ENCODE data around the gene KRT33A.
"Not testable (repeated sequence)": the region's sequence is repeated elsewhere in the genome, so short reads cannot be mapped to it uniquely, and the experiment has no call there.

Gene KRT33A

DNA sequence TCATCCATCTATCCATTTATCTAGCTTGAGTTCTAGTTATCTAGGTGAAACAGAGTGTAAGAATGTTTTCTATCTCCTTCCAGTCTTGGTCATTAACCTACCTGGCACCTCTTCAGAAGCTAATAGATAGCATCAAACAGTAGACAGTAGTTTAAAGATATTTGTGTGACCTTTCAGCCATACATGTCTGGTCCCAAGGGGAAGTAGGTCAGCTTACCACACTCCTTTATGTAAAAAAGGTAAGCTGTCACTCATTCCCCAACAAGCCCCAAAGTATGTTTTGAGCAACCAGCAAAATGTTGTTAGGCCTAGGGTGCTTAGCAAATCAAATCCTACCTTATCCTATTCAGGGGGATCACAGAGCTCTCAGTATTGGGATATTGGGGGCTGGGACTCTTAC, 15.4 kb upstream of the KRT33A start:
- DNase-seq (ENCODE audit: low read depth in 1 of 2, low spot score in 1 of 2) = no peak

DNA sequence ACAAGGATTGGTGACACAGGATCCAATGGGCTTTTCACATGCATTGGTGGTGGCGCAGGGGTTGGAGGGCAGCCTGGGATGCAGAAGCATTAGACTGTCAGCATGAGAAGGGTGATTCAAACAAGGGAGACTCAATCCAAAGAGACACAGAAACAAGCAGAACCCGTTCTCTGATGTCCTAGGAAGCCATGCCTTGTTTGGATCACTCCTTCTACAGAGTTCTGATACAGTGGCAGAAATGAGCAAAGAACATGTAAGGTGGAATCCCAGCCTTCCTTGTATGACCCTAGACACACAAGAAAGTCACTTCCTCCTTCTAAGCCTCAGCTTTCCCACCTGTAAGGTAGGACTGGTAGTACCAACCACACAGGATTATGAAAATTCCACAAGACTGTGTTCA, 13.3 kb upstream of the KRT33A start:
- DNase-seq (ENCODE audit: low read depth in 1 of 2, low spot score in 1 of 2) = no peak

DNA sequence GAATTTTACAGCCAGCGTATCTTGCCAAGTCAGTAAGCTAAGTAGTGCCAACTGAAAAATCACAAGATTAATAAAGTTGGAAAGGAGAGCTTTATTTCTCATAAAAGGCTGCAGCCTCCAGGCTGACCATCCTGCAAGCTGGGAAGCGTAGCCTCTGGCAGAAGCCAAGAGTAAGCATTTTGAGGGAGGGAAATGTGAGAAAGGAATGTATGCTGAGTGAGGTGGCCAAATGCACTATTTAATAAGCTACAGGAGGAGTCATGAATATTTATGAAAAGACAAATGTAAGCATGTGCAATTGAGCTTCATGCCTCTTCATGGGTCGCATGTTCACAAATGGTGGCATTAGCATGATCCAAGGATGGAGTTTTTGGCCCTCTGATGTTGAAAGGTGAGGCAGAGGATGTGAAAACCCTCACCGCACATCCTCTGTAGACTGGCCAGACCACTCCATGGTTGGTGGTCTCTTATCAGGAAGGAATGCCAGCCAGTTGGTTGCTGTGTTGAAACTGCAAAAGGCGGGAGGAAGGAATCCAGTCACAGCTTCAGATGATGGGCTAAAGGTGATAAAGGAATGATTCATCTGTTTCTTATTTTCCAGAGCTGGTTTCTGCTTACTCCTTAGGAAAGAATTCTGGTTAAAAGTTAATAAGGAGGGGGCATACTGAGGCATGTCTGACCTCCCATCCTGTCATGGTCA, 9.8 kb upstream of the KRT33A start:
- DNase-seq (ENCODE audit: low read depth in 1 of 2, low spot score in 1 of 2) = no peak

DNA sequence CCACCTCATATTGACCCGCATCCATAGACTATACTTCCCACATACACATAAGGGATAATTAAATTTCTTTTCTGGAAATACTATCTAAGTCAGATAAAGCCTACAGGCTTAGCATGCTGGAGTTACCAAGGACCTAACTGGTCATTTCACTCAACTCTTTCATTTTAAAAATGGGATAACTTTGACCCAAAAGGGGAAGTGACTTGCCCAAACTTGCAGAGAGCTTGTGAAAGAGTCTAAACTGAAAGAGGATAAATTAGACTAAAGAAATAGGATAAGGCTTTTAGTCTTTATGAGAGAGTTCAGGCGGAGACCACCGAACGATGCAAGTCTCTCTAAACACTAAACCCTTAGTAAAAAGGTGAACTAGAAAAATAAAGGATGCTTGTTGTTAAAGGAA, 3.9 kb upstream of the KRT33A start:
- DNase-seq (ENCODE audit: low read depth in 1 of 2, low spot score in 1 of 2) = no peak

DNA sequence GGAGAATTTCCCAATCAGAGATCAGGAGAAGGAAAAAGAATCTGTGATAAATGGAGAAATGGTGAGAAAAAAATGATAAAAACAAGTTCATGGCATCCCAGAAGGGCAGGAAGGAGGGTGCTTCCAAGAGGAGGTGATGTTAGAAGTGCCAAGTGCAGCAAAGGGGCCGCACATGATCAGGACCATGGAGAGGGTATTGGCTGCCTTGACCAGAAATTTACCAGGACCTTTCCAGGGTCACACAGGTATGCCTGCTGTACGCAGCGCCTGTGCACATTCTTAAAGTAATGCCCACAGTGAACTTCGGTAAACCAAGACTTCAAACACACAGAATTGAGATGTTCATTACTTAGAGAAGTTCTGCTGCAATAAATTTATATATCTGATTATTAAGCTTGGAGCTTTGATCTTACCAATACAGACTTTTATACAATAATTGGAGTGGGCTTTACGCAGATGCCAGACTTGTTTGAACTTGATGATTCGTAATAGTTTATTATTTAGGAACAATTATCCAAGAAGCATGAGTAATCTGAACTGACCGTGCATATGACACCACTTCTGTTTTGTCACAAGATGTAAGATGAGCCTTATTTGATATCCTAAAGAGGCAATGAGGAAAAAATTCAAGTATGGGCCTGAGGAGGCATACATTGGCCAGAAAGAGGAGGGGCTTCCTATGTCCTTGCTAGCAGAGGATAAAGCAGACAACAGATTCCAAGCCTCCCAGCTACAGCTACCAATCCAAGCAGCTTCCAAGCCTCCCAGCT, 2.2 kb upstream of the KRT33A start:
- DNase-seq (ENCODE audit: low read depth in 1 of 2, low spot score in 1 of 2) = no peak

DNA sequence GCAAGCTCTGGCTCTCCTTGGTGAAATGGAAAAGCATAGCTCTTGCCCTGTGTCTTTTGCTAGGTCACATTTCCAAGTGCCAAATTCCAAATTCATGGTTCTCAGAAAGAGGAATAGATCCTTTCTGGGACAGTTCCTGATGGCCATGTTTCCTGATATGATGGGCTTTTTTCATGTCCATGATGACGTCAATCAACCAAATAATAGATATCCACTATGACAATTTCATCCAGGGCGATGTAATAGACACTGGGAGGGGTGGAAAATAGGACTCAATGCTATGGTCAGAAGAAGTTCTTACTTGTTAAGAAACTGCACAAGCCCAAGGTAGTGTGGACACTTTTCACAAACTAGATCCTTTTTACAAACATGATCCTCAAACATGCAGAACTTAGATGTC, 549 bp upstream of the KRT33A start:
- no peak for DNase-seq (ENCODE audit: low read depth in 1 of 2, low spot score in 1 of 2)

DNA sequence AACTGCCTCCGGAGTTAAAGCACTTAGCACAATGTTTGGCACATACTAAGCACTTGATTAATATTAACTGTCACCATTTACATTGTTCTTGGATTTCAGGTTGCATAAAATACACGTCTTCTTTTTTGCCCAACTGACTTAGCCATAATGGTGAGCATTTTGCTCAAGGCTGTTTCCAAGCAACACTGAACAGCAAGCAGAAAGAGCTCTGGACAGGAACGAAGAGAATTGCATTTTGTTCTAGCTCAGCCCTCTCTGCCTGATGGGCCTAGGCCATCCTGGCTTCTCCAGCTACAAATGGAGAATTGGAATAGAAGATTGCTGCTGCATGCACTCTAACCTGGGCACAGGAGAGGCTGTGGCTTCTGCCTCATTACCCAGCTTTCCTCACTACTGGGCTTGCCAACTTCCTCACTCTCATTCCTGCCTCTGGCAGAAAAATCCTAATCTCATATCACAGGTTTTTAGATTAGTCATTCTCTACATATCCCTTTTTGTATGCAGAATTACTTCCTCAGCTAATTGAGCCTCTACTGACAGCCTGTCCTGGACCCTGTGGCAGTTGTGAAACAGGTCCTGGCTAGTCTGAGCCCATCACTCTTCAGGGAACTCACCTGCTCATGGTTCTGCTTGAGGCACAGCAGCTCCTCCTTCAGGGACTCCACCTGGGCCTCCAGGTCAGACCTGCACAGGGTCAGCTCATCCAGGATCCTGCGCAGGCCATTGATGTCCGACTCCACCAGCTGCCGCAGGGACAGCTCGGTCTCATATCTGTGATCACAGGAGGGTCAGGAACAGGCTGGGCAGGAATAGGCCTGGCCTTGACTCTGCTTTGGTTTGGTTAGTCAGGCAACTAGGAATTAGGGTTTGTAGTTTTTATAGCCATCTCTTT, 2.5 kb downstream of the KRT33A start:
- DNase-seq (ENCODE audit: low read depth in 1 of 2, low spot score in 1 of 2) = no peak

DNA sequence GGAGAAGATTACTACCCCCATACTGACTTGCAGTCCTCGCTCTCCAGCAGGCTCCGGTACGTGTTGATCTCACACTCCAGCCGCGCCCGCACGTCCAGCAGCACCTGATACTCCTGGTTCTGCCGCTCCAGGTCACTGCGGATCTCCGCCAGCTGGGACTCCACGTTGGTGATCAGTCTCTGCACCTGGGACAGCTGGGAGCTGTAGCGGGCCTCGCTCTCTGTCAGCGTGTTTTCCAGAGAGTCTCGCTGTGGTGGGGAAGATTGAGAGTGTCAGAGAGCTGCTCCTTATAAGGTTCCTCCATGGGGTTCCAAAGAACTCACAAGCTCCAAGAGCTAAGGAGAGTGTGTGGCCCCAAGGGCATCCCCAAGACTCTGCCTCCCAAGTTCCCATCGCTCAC, 4.2 kb downstream of the KRT33A start:
- DNase-seq (ENCODE audit: low read depth in 1 of 2, low spot score in 1 of 2) = not testable (repeated sequence)

DNA sequence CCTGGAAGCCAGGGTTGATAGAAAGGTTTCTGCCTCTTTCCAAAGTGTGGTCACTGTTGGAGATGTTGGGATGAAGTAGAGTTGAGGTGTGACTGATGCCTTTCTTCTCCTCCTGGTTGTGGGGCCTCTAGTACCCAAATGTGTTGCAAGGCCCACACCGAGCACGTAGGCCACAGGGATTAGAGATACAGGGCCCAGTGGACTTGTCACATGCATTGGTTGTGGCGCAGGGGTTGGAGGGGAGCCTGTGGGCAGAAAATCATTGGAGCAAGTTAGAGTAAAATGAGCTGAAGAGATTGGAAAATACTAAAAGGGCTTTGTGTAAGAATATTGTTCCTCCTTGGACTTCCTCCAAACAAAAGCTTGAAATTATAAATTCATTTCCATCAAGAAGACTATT, 4.6 kb downstream of the KRT33A start:
- DNase-seq (ENCODE audit: low read depth in 1 of 2, low spot score in 1 of 2) = no peak

DNA sequence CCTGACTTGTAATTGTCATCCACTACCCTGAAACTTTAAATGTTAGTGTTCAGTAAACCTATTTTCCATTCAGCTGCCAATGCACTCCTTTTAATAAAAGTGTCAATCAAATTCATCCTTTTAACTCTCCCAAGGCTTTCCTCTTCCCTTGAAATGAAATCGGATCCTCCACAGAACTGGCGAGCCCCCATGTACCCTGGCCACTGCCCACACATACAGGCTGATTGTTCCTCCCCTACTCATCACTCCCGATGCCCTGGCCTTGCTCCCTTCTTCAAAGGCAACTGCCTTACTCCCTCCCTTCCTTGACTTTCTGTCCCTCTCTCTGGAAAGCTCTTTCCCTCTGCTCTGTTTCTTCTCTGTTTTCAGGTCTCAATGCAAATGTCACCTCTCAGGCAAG, 7.6 kb downstream of the KRT33A start:
- DNase-seq (ENCODE audit: low read depth in 1 of 2, low spot score in 1 of 2) = no peak

DNA sequence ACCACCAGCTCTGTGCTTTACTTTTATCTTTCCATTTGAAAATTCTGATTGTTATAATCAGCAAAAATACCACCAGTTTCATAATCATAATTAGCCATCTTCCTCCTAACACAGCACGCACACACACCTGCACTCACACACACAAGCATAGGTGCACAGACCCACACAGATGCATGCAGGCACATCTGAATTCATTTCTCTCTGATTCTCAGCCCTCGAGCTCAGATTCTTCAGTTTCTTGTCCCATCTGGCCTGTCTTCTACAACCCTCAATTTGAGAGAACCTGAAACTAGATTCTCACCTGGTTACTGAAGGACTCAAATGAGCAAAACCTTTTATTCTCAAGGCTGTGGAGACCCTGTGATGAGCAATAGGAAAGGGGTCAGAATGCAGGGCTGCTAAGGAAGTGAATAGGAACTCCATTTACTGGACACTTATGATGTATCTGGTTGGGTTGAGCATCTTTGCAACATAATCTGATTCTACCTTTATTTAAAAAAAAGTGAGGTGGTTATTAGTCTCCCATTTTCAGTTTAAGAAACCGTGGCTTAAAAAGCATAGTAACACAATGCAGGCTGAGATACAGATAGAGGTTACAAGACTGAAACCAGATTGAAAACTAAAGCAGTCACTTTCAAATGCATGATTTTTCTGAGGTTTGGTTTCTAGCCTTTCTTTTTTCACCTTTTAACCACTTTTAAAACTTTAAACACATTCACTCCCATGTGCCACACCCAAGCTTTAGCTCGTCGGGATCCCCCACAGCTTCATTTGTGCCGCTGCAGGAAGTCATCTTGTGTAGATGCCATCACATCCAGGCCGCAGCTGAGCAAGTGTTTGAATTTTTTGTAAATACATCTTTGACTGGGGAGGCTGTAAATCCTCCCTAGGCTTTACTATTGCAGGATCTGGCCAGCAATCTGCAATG, 9.4 kb downstream of the KRT33A start:
- no peak for DNase-seq (ENCODE audit: low read depth in 1 of 2, low spot score in 1 of 2)

DNA sequence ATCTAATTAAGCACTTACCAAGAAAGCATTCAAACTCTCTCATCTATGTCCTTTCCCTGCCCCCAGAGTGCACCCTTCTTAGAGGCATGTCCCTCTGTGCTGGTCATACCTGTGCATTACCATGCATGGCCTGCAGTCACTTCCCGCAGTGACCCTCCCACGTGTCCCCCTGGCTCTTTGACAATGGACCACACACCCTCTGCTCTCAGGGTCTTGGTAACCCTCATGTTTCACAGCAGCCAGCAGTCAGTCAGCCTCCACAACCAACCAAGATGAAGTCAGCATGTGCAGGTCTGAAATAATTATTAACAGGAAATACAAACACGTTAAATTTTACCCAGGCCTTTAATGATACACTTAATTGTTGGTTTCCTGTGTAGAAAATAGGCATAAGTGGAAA, 10.1 kb downstream of the KRT33A start:
- no peak for DNase-seq (ENCODE audit: low read depth in 1 of 2, low spot score in 1 of 2)

DNA sequence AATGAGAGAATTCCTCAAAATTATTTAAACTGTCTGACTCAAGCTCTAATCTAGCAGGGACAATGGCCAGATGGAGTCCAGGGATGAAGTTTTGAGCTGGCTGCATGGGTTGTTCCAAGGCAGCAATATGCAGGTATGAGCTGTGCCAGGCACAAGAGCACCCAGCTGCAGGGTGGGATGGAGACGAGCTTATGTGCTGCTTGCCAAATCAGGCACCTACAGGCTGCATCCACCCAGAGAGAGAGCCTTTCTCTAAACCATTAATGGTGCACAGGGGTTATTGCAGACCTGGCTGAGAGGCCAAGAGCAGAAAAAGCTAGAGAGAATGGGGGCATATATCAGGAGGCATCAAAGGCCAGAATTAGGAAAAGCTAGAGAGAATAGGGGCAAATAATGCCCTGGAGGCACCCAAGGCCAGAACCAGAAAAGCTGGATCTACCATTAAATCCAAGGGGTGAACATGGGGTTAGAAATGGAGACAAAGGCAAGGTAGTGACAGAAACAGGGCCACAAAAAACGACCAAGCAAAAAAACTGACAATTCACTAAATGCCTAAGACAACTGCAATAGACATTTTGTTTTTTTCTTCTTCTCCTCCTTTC, 11.0 kb downstream of the KRT33A start:
- DNase-seq (ENCODE audit: low read depth in 1 of 2, low spot score in 1 of 2) = no peak

DNA sequence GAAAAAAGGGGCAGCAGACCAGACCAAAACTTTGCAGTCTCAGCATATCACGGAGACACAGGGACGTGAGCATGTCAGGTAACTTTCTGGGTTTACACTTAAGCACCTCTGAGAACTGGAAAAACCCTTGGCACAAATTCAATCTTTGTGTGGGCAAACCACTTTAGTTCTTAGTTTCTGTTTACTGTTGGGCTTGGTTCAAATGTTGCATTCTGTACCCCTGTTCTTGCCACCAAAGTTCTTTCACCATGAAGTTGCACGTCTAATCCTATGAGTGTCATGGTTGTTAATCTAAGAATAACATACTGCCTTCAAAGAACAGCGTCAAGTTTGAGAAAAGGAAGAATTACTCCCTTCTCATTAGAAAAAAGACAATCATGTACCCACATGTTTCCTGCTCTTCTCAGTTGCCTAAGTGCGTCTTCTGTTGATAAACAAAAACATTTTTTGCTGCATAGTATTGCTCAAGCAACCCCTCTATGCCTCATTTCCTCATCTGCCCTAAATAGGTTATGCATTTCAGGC, 11.6 kb downstream of the KRT33A start:
- DNase-seq (ENCODE audit: low read depth in 1 of 2, low spot score in 1 of 2) = no peak

DNA sequence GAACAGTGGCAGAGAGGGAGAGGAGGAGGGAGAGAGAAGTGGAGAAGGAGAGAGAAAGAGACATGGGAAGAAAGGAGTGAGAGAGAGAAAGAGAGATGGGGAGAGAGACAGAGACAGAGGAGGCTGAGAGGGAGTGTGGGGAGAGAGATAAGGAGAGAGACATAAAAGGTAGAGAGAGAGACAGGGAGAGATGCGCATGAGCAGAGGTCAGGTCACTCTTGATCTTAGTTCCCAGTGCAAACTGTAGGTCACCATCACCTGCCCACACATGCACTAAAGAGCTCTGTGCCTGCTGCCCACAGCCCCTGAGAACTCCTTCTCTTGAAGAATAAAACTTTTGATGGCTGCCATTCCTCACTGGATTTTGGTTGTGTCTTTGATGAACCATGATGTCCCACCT, 14.9 kb downstream of the KRT33A start:
- DNase-seq (ENCODE audit: low read depth in 1 of 2, low spot score in 1 of 2) = no peak

DNA sequence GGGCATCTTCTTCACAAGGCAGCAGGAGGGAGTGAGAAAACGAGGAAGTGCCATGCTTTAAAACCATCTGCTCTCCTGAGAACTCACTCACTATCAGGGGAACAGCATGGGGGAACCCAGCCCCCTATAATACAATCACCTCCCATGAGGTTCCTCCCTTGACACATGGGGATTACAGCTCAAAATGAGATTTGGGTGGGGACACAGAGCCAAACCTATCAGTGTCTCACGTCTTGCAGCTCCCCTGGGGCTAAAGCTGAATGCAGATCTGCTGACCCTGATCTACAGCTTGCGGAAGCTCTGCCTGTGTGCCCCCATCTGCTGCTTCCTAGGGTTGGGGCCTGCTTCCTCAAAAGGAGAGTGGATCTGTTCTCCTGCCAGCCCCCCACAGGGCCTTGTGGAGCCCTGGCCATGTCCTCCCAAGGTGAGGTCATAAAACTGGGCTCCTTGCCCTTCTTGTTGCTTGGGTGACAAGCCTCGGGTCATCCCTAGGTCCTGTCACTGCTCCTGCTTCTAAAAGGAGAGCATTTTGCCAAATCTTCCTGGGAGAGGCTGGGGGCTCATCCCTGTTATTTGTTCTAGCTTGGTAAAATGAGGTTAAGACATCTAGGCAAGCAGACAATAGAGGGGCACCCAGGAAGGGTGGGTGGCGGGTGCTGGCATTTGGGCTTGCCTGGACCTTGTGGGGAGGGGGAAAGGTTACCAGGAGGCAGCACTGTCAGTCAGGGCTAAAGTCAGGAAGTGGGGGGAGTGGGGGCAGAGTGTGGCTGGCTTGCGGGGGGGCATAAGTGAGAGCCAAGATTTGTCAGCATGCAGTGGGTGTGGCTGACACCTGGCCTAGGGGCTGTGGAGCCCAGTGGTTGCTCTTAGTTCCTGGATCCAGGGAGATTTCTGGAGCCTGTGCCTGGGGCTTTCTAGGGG, 16.0 kb downstream of the KRT33A start:
- no peak for DNase-seq (ENCODE audit: low read depth in 1 of 2, low spot score in 1 of 2)

DNA sequence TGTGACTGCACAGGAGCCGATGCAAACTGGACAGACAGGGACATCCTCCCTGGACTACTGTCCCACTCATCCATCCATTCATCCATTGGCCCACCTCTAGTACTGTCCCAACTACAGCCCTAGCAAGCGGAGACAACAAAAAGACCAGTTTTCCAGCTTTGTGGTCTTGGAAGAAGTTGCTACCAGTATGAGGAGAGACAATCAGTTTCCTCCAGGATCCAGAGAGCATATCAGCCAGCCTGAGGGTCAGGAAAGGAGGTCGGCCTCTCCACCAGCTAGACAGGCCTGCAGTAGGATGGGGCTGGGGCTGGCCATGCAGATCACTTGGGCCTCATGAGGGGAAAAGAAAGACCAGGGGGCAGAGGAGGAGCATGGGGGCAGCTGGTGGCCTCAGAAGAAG, 16.8 kb downstream of the KRT33A start:
- DNase-seq (ENCODE audit: low read depth in 1 of 2, low spot score in 1 of 2) = no peak

DNA sequence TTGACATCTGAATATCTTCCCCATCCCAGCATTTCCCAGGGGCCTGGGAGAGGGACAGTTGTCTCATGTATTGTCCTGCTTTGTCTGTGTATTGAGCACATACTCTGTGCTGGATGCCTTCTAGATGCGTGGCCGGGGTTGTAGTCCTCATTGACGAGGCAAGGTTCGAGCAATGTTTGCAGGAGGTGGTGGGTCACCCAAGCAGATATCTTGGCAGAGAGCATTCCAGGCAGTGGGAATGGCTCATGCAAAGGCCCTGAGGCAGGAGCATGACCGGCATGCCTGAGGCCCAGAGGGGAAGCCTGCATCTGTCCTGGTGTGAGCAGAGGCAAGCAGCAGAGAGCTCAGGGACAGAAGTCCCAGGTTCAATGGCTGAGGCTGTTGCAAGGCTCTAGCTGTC, 17.5 kb downstream of the KRT33A start:
- no peak for DNase-seq (ENCODE audit: low read depth in 1 of 2, low spot score in 1 of 2)

DNA sequence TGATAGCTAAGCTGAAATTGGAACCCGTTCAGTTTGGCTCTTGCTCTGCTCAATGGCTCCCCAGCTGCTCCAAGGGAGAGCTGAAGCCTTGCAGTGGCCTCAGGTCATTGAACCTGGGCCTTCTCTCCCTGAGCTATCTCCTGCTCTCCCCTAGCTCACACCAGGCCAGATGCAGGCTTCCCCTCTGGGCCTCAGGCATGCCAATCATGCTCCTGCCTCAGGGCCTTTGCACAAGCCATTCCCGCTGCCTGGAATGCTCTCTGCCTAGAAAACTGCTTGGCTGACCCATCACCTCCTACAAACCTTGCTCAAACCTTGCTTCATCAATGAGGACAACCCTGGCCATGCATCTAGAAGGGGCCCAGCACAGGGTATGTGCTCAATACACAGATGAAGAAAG, 18.4 kb downstream of the KRT33A start:
- DNase-seq (ENCODE audit: low read depth in 1 of 2, low spot score in 1 of 2) = no peak

All from stimulated activated CD4-positive, alpha-beta T cell treated with anti-CD3 and anti-CD28 coated beads, Interleukin-15, amount 100 ng/mL, for 1 hour (primary cell).